NOMO-1 (cell line): ENCODE measurements around the gene AP4B1.
"Not testable (repeated sequence)": the region's sequence is repeated elsewhere in the genome, so short reads cannot be mapped to it uniquely, and the experiment has no call there.

Source experiments
- DNase-seq, 2 experiments: peaks; one replicate each; lab custom pipeline; 2025; ENCODE audit not compliant: unreplicated experiment in 2 of 2; lab: John Stamatoyannopoulos, UW

The AP4B1 gene

GRCh38 chr1:113860891-113861290 lies 43.7 kb downstream of the AP4B1 start:
- no peak for DNase-seq

GRCh38 chr1:113859478-113860175 lies 45.0 kb downstream of the AP4B1 start:
- peak; percentile 35 to 83 for DNase-seq

GRCh38 chr1:113858982-113859381 lies 45.6 kb downstream of the AP4B1 start:
- DNase-seq = no peak

DNA sequence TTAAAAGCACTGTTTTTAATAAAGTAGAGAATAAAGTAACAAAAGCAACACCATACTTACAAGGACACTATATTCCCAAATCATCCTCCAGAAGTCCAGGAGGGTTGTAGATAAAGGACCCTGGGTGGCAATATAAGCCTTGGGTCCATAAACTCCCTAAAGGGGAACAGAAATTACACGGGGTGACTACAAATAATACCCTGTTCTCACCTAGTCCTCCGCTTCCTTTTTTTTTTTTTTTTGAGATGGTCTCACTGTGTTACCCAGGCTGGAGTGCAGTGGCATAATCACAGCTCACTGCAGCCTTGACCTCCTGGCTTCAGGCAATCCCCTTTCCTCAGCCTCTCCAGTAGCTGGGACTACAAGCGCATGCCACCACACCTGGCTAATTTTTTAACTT lies 46.2 kb downstream of the AP4B1 start:
- DNase-seq = peak; percentile 30 to 70

GRCh38 chr1:113857776-113858175 lies 46.8 kb downstream of the AP4B1 start:
- peak in 1 of 2 experiments; percentile 67 for DNase-seq

DNA sequence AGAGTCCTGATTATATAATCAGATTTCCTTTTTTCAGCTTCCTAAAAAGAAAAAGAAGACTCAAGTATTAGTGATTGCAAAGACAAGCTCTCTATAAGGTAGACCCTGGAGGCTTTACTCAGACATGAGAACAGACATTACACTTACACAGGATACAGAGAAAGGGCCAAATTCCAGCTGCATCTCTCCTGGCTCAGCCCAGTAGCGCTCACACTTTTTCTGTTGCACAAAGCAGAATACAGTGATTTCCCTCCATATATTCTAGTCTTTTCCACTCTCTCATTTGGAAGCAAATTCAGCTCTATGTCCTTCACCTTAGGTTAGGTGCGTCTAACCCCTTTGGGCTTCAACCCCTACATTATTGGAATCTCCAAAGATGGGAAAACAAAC lies 48.2 kb downstream of the AP4B1 start:
- DNase-seq = no peak

- DNase-seq = peak; percentile 77 to 85
Measured at GRCh38 chr1:113855630-113856400, 48.8 kb downstream of the AP4B1 start.

GRCh38 chr1:113854234-113854633 lies 50.4 kb downstream of the AP4B1 start:
- DNase-seq = no peak

DNA sequence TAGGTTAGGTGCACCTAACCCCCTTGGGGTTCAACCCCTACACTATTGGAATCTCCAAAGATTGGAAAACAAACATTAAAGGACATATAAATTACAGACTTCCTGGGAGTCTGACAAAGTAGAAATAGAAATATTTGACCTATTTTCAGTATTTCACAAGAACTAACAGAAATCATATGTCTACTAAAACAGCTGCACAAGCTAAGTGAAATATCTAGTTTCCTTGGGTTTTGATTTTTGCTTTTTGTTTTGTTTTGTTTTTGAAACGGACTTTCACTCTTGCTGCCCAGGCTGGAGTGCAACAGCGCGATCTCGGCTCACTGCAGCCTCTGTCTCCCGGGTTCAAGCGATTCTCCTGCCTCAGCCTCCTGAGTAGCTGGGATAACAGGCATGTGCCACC lies 51.9 kb downstream of the AP4B1 start:
- DNase-seq = not testable (repeated sequence)

DNA sequence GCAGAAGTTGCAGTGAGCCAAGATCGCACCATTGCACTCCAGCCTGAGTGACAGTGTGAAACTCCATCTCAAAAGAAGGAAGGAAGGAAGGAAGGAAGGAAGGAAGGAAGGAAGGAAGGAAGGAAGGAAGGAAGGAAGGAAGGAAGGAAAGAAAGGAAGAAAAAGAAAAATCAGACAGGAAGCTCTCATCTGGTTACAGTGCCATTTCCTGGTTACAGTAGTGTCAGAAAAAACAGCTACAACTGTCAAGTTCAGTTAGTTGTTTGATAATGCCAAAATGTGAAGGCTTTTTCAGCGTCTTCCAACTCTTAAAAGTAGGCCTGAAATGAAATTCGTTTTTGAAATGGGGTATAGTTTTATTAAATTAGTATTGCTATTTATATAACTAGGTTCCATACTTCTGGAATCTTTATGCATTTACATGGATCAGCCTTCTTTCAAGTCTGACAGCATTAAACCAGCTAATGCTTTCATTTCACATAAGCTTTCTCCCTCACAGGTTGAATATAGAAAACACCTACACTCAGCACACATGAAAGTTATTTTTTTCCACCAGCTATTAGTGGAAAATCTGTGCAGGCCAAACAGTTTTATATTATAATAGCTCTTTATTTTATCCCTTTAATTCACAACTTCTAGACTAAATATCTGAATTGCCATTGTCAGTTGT lies 54.3 kb downstream of the AP4B1 start:
- no peak for DNase-seq

GRCh38 chr1:113849072-113849471 lies 55.5 kb downstream of the AP4B1 start:
- peak; percentile 66 to 85 for DNase-seq

DNA sequence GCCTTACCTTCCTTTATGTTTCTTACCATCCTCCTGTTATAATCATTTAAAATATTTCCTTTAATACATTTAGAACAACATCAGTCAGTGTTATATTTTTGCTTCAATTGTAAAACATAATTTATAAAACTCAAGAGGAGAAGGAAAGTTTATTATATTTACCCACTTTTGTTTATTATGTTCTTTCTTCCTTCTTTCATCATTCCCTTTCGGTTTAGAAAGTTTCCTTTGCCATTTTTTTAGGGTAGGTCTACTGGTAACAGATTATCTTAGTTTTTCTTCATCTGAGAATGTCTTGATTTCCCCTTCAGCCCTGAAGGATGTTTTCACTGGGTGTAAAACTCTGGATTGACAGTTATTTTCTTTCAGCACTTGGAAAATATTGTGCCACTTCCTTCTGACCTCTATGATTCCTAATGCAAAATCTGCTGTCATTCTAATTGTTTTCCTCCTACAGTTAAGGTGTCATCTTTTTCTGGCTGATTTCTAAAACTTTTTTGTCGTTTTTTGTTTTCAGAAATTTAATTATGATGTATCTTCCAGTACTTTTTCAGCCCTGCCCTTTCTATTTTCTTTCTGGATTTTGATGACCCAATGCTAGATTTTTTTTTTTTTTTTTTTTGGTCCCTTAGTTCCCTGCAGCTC lies 58.1 kb downstream of the AP4B1 start:
- DNase-seq = no peak
